Calu3 (cell line): ENCODE results near the gene ABCC5. TPM values are rescaled to one million over a fixed set of nuclear protein-coding genes. Genes with fewer than 3 reads are reported as not detected.

Experiments used
- BruUV-seq: library from RNA; stranded (reverse); fragments of 400-500 nt; replicated peaks from 2 replicates; lab custom pipeline; 2021; lab: Mats Ljungman, UMichigan
- CTCF ChIA-PET: fragments of 300-600 bp; sonication (Branson Sonifier 250); formaldehyde crosslinking; loops from one replicate; lab custom pipeline; 2022; ENCODE audit warnings: antibody characterized with exemption; lab: Charles Lee
- DNase-seq: peaks from one replicate; pipeline ENCODE4 v3.0.0; 2022
- H3K27ac Mint-ChIP-seq: one replicate; pipeline ENCODE4 v1.8.0; 2022; ENCODE audit warnings: mixed read lengths; ENCODE audit not compliant: unreplicated experiment
- H3K27me3 Mint-ChIP-seq: one replicate; pipeline ENCODE4 v1.8.0; 2022; ENCODE audit warnings: mixed read lengths; ENCODE audit not compliant: unreplicated experiment
- H3K36me3 Mint-ChIP-seq: one replicate; pipeline ENCODE4 v1.8.0; 2022; ENCODE audit warnings: mild to moderate bottlenecking, moderate library complexity, mixed read lengths; ENCODE audit not compliant: insufficient read depth, unreplicated experiment
- H3K4me1 Mint-ChIP-seq: one replicate; pipeline ENCODE4 v1.8.0; 2022; ENCODE audit warnings: mild to moderate bottlenecking, low read depth, mixed read lengths; ENCODE audit not compliant: unreplicated experiment
- H3K4me3 Mint-ChIP-seq: one replicate; pipeline ENCODE4 v1.8.0; 2022; ENCODE audit warnings: mild to moderate bottlenecking, low read depth, moderate library complexity, mixed read lengths; ENCODE audit not compliant: unreplicated experiment
- H3K9me3 Mint-ChIP-seq: one replicate; pipeline ENCODE4 v1.8.0; 2022; ENCODE audit warnings: low read depth, mixed read lengths; ENCODE audit not compliant: unreplicated experiment
- CTCF ChIP-seq: fragments of 200-600 bp; IDR thresholded peaks from one replicate; pipeline ENCODE4 v1.8.0; 2022; ENCODE audit warnings: antibody characterized with exemption; ENCODE audit not compliant: unreplicated experiment
- intact Hi-C: fragments of 100-400 bp; cut with micrococcal nuclease; formaldehyde crosslinking; loops from one replicate; pipeline ENCODE4 v1.10.0; 2022; ENCODE audit not compliant: unreplicated experiment
- total RNA-seq: library from RNA; stranded (reverse); gene quantifications from 2 replicates; pipeline ENCODE4 v1.2.3, GENCODE V29; 2022

ABCC5 gene
- total RNA-seq, 1 experiment from 2014 or later = 39.1 TPM

GRCh38 chr3:184058029-184058428 lies 40.3 kb upstream of the ABCC5 start:
- Mint-ChIP-seq H3K4me1 (no peaks in the 10 kb centered on the region), H3K27me3 (peaks cover 55% of the 10 kb centered on the region), H3K4me3 (no peak overlapping the region), H3K36me3 (no peaks in the 10 kb centered on the region), H3K9me3 (no peaks in the 10 kb centered on the region), H3K27ac (no peak overlapping the region)
- no peak for DNase-seq
- no TSS peak for BruUV-seq
- intact Hi-C loops = no loop called here
- no peak for TF ChIP-seq CTCF
- CTCF ChIA-PET = interaction anchor here (1.8 kb wide), 1 partner anchor 40 kb away, joined by 4 read pairs; the partner anchor contains the start of gene ABCC5

GRCh38 chr3:184052767-184053166 lies 35.1 kb upstream of the ABCC5 start, which contains the start of gene HTR3C:
HTR3C (plus strand) TSS chr3:184053047; CDS start chr3:184053081, 34 bp downstream.
- no peaks in the 10 kb centered on the region for H3K9me3 Mint-ChIP-seq
- intact Hi-C loops = no loop called here
- H3K4me3 Mint-ChIP-seq = no peak within 1 kb of the TSS
- CTCF ChIA-PET = interaction anchor here (0.6 to 0.7 kb wide), 2 partner anchors 23 to 162 kb away, joined by 3 read pairs; no protein-coding TSS in a partner anchor
- no peak for TF ChIP-seq CTCF
- DNase-seq = no peak
- no TSS peak for BruUV-seq
- H3K4me1 Mint-ChIP-seq = no peaks in the 10 kb centered on the region
- no peak within 1 kb of the TSS for H3K27ac Mint-ChIP-seq
- H3K27me3 Mint-ChIP-seq = peaks cover 56% of the 10 kb centered on the region
- H3K36me3 Mint-ChIP-seq = no peaks in the 10 kb centered on the region

- intact Hi-C loops = no loop called here
- Mint-ChIP-seq H3K4me3 (no peak overlapping the region), H3K4me1 (no peaks in the 10 kb centered on the region), H3K27me3 (peaks cover 68% of the 10 kb centered on the region), H3K27ac (no peak overlapping the region), H3K9me3 (no peaks in the 10 kb centered on the region), H3K36me3 (no peaks in the 10 kb centered on the region)
- no peak for TF ChIP-seq CTCF
- no peak for DNase-seq
- BruUV-seq = no TSS peak
- CTCF ChIA-PET = no interaction called here
Observed at GRCh38 chr3:184050217-184050847, 32.6 kb upstream of the ABCC5 start.

DNA sequence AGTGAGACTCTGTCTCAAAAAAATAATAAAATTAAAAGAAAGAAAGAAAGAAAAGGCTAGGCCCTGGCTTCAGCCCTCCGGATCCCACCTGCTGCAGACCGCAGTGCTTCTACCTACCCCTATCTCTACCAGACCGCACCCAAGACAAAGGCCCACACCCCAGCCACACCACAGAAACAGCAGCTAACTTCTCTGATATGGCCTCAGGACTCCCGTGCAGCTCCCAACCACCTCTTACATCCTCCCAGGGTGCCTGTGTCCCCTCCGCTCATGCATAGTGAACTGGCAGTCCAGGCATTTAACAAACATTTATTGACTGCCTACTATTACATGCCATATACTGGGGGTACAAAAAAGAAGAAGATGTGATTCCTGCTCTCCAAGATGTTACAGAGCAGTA lies 28.3 kb upstream of the ABCC5 start:
- H3K36me3 Mint-ChIP-seq = no peaks in the 10 kb centered on the region
- no peak overlapping the region for H3K4me3 Mint-ChIP-seq
- no peak for DNase-seq
- intact Hi-C loops = no loop called here
- no peaks in the 10 kb centered on the region for H3K4me1 Mint-ChIP-seq
- CTCF ChIA-PET = no interaction called here
- H3K27me3 Mint-ChIP-seq = peaks cover 27% of the 10 kb centered on the region
- no peak for TF ChIP-seq CTCF
- H3K27ac Mint-ChIP-seq = no peak overlapping the region
- BruUV-seq = no TSS peak
- H3K9me3 Mint-ChIP-seq = no peaks in the 10 kb centered on the region
